T1000 (cell line): ENCODE measurements around the gene CFAP161.
"Not testable (repeated sequence)": the region's sequence is repeated elsewhere in the genome, so short reads cannot be mapped to it uniquely, and the experiment has no call there.

Experiments
- DNase-seq: peaks from one replicate; lab custom pipeline; 2025; ENCODE audit warnings: mixed read lengths; lab: John Stamatoyannopoulos, UW

Gene CFAP161

DNA sequence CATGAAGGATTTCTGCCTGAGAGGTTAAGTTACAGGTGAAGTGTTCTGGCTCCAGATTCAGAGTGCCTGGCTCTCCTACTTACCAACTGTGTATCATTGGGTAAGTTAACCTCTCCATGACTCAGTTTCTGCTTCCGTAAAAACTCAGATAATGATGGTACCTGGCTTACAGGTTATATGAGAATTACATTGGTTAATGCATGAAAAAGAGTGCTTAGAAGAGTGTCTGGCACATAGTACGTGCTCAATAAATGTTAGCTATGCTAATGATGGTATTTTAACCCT, 23.8 kb downstream of the CFAP161 start:
- no peak for DNase-seq

DNA sequence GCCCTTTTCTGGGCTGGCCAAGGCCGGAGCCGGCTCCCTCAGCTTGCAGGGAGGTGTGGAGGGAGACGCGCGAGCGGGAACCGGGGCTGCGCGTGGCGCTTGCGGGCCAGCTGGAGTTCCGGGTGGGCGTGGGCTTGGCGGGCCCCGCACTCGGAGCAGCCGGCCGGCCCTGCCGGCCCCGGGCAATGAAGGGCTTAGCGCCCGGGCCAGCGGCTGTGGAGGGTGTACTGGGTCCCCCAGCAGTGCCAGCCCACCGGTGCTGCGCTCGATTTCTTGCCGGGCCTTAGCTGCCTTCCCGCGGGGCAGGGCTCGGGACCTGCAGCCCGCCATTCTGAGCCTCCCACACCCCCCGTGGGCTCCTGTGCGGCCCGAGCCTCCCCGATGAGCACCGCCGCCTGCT, 24.5 kb downstream of the CFAP161 start:
- not testable (repeated sequence) for DNase-seq

DNA sequence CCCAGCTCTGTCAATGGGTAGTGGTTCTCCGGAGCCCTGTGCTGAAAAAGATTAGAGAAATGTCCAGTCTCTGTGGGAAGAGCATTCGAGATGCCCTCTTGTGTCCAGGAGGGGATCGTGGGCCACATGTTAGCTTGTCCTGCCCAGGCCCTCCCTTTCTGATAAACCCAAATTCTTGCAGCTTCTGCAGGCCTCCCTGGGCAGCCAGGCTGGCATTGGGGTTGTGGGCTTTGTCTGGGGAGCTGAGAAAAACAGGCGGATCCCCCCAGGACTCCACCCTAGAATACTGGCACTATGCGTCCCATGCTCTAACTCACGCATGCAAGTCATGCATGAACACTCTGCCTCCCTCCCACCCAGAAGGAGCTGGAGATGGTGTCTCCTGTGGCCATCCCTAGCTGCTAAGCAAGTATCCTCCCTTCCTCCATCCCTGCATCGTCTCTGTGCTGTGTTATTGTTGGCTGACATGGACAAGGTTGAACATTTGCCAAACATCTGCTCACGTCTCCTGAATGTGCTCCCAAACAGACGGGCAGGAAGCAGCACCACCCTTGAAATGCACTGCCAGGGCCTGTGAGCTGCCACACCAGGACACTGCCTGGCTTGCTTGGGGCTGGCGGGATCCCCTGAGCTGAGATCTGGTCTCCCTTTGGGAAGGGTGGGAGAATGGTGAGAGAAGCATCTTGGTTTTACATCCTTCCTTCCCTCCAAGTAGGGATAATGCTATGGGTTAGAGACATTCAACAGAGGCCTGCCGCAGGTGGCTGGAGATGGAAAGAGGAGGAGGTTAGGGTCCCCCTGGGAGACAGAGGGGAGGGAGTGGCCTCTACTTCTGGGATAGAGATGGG, 26.5 kb downstream of the CFAP161 start:
- no peak for DNase-seq

DNA sequence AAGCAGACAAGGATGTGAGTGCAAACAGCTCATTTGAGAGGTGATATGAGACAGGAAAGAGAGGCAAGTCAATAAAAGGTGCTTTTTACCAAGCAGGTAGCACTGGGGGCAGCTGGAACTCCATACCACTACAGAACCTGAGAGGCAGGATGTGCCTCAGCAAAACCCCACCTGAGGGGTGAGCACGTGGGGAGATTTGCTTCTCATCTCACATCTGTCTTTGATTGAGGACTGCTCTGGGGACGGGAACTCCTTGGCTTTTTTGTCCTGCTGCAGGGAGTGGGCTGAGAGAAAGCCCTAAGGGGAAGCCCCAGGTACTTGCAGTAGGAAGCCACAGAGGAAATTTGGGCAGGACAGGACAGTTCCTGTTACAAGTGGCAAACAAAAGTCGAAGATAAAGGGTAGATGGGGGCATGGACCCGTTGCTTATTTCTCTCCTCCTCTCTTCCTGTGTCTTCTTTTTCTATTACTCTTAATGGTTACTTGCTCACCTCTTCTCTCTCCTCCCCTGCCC, 27.1 kb downstream of the CFAP161 start:
- no peak for DNase-seq

DNA sequence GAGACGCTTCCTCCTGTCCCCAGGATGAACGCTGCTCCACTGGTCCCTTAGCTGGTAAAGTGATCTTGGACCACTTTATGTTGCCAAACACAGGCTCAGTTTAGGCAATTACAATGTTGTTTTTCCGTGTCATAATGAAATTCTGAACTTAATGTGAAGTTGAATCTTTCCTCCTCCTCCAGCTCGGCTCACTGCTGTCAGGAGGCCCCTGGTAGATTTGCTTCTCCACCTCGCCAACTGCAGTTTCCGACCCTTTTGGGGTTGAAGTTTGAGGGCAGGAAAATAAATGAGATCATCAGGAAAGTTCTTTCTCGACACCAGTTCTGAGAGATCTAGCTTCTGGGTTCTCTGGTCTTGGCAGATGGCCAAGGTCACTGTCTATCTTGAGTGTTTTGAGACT, 27.8 kb downstream of the CFAP161 start:
- DNase-seq = no peak

DNA sequence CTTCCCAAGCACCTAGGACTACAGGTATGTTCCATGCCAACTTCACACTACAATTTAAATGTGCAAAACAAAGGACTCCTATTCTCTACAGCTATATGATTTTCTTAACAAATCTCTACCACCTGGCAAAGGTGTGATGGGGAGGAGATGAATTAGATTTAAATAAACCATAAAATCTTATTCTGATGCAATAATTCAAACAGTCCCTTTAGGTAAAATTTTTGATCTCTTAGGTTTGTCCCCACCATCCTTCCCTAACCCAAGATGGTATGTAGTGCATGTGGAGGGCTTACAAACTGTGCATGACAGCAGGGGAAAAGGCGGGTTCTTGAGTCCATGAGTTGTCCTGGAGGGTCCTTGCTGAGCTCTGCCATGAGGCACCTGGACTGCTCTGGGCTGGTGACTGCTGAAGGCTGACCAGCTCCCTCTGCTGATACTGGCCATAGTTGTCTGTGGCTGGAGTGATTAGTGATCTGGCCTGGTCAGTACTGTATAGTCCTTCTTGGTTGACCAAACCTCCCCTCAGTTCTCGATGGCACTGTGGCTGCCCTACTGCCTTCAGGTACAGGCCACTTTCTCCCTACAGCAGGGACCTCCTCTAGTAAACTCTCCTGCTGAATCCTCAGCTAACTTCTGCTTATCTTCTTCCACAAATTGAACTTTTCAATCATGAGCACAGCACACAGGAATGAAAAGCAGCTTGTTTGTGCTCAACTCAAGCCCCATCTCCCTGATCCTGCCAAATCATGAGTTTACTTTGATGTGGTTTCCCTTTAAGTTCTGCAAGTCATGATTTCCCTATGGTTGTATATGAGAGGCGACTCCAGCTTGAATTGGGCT, 30.1 kb downstream of the CFAP161 start:
- DNase-seq = no peak

DNA sequence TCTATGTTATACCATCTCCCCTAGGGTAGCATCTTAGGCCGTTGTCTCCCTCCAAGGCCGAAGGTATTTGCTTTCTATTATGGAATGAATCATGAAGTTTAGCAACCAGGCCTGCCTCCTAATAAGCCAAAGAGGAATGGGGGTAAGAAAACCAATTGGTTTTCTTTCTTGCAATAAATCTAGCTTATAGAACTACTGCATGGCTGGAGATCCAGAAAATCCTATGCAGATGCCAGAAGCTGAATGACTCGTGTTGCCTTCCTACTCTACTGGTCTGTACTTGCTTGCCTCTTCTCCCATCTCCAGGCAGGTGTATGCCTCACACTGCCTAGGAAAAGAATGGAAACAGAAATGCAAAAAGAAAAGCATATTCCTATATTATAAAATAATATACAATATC, 31.5 kb downstream of the CFAP161 start:
- DNase-seq = no peak

DNA sequence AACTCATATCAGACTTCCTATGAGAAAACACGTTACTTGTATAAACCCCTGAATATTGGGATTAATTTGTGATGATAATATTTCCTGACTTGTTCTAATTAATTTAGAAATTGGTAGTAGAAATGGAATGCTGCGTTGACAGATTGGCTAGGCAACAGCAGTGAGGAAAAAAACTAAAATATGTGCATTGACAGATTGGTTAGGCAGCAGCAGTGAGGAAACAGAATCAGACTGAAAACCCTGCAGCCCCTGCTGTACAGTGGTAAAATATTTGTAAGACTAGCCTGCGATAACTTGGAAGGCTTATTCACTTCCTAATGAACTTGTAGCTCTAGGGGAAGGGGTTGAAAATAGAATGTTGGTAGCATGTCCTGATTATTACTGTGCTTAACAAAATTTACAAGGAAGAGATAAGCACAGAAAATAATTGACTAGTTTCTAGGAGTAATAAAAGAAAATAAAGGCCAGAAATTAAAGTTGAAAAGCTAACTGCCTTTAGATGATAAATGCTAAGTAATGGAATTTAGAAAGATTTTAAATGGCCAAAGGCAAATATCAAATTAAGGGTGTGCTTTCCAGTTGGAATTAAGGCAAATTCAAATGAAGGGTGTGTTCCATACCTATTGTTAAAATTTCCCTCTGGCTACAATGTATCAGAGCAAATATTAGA, 32.7 kb downstream of the CFAP161 start:
- no peak for DNase-seq

DNA sequence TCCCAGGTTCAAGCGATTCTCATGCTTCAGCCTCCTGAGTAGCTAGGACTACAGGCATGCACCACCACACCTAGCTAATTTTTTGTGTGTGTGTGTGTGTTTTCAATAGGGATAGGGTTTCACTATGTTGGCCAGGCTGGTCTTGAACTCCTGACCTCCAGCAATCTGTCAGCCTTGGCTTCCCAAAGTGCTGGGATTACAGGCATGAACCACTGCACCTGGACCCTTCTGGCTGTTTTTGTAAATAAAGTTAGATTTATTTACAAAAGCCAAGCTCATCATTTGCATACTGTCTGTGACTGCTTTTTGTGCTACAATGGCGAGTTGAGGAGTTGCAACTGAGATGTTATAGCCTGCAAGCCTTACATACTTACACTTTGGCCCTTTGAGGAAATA, 34.1 kb downstream of the CFAP161 start:
- no peak for DNase-seq

DNA sequence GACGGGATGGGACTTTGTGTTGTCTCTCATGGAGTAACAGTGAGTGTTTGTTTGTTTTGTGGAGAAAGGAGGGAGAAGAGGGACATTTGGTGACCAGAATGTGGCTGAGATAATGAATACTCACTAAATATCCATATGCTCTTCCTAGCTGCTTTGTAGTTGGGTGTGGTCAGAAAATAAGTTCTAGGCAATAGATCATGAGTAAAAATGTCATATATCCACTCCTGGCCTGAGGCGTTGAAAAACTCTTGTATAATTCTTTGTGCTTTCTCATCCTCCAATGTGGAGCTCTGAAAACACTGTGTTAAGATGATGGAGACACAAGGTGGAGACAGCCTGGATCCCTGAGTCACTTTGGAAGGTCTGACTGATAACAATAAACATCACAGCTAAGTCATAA, 34.6 kb downstream of the CFAP161 start:
- DNase-seq = no peak

DNA sequence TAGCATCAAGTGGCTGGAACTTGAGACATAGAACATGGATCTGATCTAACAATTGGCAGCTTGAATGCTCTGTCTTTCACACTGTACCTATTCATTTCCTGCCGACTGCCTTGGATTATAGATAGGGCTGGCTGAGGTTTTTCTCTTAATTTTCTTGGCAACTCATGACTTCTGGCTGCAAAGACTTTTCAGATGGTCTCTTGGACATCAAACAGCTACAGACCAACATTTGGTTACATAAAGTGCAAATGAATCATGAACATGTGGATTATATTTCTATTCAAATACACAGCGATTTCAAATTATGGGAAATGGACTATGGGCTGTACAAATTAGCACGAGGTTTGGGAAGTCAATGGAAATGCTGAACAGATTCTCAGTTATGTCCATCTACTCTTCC, 36.4 kb downstream of the CFAP161 start:
- DNase-seq = no peak

DNA sequence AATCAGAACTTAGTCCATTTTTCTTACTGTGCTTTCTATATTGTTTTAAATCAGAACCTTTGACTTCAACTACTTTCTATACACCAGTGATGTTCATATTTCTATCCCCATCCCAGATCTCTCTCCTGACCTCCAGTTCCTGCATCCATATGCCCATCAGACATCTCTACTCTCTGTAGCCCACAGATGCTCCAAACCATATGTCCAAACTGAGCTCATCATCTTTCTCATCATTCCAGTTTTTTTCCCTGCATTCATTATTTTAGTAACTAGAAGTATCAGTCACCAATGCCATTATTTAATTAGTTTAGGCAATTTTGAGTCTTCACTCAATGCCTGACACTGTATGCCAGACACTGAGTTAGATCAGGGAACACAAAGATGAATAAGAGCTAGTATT, 37.2 kb downstream of the CFAP161 start:
- DNase-seq = no peak

DNA sequence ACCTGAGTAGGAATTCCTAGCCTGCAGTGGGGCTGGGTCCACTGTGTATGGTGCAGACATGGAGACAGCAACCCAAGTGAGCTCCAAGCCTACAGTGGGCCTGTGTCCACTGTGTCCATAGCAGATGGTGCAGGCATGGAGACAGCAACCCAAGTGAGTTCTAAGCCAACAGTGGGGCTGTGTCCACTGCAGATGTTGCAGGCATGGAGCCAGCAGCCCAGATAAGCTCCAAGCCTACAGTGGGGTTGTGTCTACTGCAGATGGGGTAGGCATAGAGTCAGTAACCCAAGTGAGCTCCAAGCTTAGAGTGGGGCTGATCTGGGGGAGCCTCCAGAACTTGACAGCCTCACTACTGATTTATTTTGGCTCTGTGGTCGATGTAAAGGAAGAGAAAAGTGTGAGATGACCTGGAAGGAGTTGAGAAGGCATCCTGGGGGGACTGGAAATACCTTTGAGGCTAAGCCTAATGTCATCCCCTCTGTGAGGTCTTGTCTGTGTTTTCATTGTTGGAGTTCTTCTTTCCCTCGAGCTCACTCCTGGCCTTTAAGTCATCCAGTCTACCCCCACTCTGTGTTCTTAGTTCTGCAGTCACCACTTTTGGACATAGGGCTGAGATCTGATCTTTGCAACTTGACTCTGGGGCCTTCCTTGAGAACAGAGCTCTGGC, 40.2 kb downstream of the CFAP161 start:
- no peak for DNase-seq

DNA sequence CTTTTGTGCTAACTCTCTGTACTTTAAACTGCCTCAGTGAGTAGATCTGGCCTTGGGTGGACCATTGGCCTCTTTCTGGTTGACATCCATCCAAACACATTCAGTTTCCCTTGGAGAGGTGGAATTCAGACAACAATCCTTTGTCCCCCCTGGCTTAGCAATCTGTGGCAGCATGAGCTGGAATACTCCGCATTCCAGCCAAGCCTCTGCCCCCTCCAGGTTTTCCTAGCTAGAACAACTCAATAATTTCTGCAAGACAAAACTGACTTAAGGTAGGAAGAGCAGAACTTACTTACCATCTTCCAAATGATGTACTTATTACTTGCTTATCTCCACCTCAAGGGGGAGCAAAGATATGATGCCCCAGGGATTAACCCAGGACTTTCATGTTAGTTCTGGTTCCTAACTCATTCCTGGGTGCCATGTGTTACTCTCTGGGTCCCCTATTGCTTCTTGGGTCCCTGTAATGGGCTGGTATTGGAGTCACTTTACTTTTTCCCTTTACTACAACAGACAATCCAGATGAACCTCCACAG, 40.8 kb downstream of the CFAP161 start:
- DNase-seq = no peak

DNA sequence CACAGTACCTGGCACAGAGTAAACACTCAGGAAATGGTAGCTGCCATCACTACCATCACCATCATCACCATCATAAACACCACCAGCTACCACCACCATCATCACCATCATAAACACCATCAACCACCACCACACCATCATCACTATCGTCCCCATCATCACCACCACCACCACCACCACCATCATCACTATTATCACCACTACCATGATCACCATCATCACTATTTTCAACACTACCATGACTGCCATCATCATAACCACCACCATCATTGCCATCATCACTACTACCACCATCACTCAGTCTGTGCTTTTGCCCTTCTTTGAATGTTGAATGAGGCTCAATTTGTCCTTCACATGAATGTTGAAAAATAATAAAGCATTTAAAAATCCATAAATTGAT, 41.4 kb downstream of the CFAP161 start:
- DNase-seq = no peak

DNA sequence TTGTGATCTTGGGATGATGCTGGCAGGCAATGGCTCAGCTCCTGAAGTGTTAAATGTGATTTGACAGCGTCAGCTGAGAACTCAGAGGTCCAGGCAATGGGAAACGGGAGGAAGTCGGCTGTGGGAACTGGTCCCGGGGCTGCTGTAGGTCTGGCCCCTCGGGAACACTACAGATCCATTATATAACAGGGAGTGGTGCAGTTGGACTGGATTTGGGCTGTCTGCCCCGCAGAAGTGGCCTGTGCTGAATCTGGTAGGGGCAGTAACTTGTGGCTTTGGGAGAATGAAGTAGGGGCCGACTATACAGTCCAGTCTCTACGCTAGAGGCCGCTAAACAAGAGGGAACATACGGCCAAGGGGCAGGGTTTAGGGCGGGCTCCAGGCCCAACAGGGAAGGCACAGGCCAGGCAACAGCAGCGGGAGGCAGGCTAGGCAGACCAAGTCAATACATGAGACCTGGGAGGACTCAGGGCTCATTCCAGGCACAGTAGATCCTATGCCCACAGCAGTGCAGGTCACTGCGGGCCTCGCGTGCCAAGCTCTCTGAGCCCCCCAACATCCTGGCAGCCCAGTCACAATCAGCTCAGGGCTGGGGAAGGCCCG, 42.3 kb downstream of the CFAP161 start:
- no peak for DNase-seq

DNA sequence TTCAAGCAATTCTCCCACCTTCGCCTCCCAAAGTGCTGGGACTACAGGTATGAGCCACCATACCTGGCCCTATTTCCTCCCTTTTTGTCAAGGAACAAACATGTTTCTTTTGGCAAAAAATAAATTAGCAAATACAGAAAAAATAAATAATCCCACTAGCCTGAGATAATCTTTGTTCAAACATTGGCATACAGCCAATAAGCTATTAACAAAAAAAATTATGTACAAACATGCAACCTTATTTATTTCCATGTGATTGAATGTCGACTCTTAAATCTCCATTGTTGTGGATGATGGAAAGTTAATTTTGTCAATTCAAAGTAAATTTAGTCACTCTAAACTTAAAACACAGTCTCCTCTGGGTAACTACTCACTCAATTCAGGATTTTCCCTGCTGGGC, 44.3 kb downstream of the CFAP161 start:
- no peak for DNase-seq

DNA sequence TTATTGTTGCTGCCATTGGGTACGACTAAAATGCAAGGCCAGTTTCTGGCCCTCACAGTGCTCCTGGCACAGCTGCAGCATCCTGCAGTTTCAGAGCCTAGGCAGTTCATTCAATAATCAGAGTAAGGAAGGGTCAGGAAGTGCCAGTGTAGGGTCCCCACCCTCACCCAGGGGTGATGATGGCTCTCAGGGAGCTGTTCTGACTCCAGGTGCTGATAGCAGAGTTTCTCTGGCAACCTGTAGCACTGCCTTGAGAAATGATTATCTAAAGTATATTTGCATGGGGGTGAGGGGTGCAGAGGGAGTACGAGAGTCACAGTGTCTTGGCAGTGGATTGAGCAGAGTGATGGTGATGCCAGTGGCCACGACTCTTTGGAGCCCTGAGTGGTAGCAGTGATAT, 47.1 kb downstream of the CFAP161 start:
- DNase-seq = no peak

DNA sequence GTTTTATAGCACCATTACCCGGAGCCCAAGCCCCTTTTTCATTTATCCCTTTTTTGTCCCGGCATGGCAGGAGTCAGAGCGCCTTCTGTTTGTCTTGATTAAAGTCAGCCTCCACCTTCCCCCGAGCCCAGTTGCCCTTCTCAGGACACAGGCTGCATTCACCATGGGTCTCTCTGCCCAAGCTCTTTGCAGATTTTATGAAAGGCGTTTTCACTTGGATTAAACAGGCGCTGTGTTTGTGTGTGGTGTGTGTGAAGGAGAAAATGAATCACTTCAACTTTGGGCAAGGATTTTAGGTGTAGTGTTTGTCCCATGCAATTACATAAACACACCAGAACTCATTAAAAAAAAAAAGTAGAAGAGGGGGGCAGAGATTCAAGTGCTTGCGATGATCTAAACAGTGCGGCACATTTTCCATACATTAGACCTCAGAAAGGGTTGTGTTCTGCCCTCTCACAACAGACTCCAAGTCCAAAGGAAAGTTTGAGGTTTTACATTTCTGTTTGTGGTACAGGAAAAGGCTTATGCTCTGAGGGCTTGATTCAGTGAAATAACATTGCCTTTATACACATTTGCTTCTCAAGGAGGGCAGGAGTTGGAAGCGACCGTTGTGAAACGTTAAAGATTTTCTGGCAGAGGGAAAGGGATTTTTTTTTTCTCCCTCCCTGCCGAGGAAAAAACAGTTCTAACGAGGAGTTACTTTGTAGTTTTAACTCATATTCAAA, 48.1 kb downstream of the CFAP161 start:
- DNase-seq = no peak

DNA sequence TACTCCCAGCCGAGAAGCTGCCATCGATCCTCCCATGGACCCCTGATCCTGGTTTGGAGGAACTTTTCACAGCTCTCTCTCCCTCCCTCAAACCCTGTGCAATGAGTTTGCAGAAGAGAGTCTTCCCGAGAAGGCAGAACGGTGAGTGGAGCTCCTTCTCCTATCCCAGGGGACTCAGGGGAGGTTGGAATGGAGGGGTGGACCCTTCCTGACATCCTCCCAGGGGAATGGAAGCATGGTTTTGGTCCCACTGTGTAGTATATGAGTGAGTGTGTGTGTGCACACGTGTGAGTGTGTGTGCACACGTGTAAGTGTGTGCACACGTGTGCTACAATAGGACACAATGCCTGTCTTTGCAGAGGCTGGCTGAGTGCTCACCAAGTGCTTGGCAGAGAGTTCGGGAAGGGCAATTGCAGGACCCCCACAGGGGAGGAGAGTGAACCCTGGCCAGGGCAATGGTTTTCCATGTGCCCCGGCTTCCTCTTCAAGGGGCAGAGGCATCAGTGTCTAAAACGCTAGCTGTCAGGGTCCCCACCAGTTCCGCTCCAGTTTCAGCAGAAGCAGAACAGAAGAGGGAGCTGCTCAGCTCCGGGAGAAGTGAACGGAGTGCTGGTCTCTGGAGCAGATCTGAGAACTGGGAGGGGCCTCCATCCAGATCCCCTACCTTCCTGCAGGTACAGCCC, 48.8 kb downstream of the CFAP161 start:
- no peak for DNase-seq
